Stimulated activated CD8-positive, alpha-beta memory T cell treated with anti-CD3 and anti-CD28 coated beads, Interleukin-2, amount 100 ng/mL, for 48 hours (primary cell): ENCODE results near the gene ATP8A2.

Experiments used
- DNase-seq, 2 donors: peaks; one replicate each; pipeline ENCODE4 v3.0.0-alpha.2; 2020; ENCODE audit warnings: low read depth in 2 of 2

ATP8A2 gene

GRCh38 chr13:25630329-25630900 is 258.6 kb downstream of the ATP8A2 start:
- no peak for DNase-seq

GRCh38 chr13:25632166-25632888 is 260.6 kb downstream of the ATP8A2 start:
- DNase-seq = no peak

GRCh38 chr13:25633093-25633492 is 261.3 kb downstream of the ATP8A2 start:
- no peak for DNase-seq

- no peak for DNase-seq
Measured at GRCh38 chr13:25645681-25646080, 273.9 kb downstream of the ATP8A2 start.

GRCh38 chr13:25649001-25649633 is 277.3 kb downstream of the ATP8A2 start:
- no peak for DNase-seq

GRCh38 chr13:25652764-25653163 is 281.0 kb downstream of the ATP8A2 start:
- DNase-seq = no peak

GRCh38 chr13:25654322-25654721 is 282.5 kb downstream of the ATP8A2 start:
- DNase-seq = no peak

- no peak for DNase-seq
Measured at GRCh38 chr13:25657157-25657556, 285.4 kb downstream of the ATP8A2 start.

- DNase-seq = no peak
Measured at GRCh38 chr13:25659091-25659795, 287.5 kb downstream of the ATP8A2 start.

GRCh38 chr13:25660996-25661395 is 289.2 kb downstream of the ATP8A2 start:
- no peak for DNase-seq

- DNase-seq = no peak
Measured at GRCh38 chr13:25662516-25662915, 290.7 kb downstream of the ATP8A2 start.

- no peak for DNase-seq
Measured at GRCh38 chr13:25668345-25668744, 296.6 kb downstream of the ATP8A2 start.

- DNase-seq = no peak
Measured at GRCh38 chr13:25673711-25674110, 301.9 kb downstream of the ATP8A2 start.

GRCh38 chr13:25674371-25674770 is 302.6 kb downstream of the ATP8A2 start:
- DNase-seq = no peak

GRCh38 chr13:25675060-25675459 is 303.3 kb downstream of the ATP8A2 start:
- no peak for DNase-seq

GRCh38 chr13:25677956-25678355 is 306.2 kb downstream of the ATP8A2 start:
- no peak for DNase-seq

GRCh38 chr13:25678398-25678797 is 306.6 kb downstream of the ATP8A2 start:
- DNase-seq = no peak

GRCh38 chr13:25679159-25679558 is 307.4 kb downstream of the ATP8A2 start:
- DNase-seq = no peak

GRCh38 chr13:25679936-25680335 is 308.2 kb downstream of the ATP8A2 start:
- no peak for DNase-seq

- DNase-seq = no peak
Measured at GRCh38 chr13:25682276-25682675, 310.5 kb downstream of the ATP8A2 start.

- no peak for DNase-seq
Measured at GRCh38 chr13:25683056-25683455, 311.3 kb downstream of the ATP8A2 start.

GRCh38 chr13:25683662-25684370 is 312.0 kb downstream of the ATP8A2 start:
- DNase-seq = no peak
